Parathyroid adenoma (tissue), 2 donors: ENCODE data around the gene SLC26A1.

Source experiments
- H2AFZ ChIP-seq: fragments of 300-600 bp; sonication (generic); one replicate; pipeline ENCODE4 v1.7.0; 2017; ENCODE audit warnings: antibody characterized with exemption, mild to moderate bottlenecking
- H3K27ac ChIP-seq: fragments of 300-600 bp; sonication (generic); one replicate; pipeline ENCODE4 v1.7.0; 2017
- H3K27me3 ChIP-seq: fragments of 300-600 bp; sonication (generic); one replicate; pipeline ENCODE4 v1.7.0; 2017; ENCODE audit warnings: low read length; ENCODE audit not compliant: control insufficient read depth, insufficient read depth
- H3K36me3 ChIP-seq: fragments of 300-600 bp; sonication (generic); one replicate; pipeline ENCODE4 v1.7.0; 2017; ENCODE audit warnings: low read length; ENCODE audit not compliant: control insufficient read depth, insufficient read depth
- H3K4me1 ChIP-seq: fragments of 300-600 bp; sonication (generic); one replicate; pipeline ENCODE4 v1.7.0; 2017; ENCODE audit warnings: control low read depth
- H3K4me2 ChIP-seq: fragments of 300-600 bp; sonication (generic); one replicate; pipeline ENCODE4 v1.7.0; 2017; ENCODE audit warnings: low read length
- H3K4me3 ChIP-seq: fragments of 300-600 bp; sonication (generic); one replicate; pipeline ENCODE4 v1.7.0; 2017; ENCODE audit warnings: low read depth, low read length
- H3K79me2 ChIP-seq: fragments of 300-600 bp; sonication (generic); one replicate; pipeline ENCODE4 v1.7.0; 2017; ENCODE audit warnings: control low read depth
- H3K9ac ChIP-seq: fragments of 300-600 bp; sonication (generic); one replicate; pipeline ENCODE4 v1.7.0; 2017; ENCODE audit warnings: mild to moderate bottlenecking
- H3K9me3 ChIP-seq: fragments of 300-600 bp; sonication (generic); one replicate; pipeline ENCODE4 v1.7.0; 2017; ENCODE audit warnings: low read length; ENCODE audit not compliant: control insufficient read depth
- CTCF ChIP-seq: fragments of 300-600 bp; sonication (generic); IDR thresholded peaks from one replicate; pipeline ENCODE4 v1.7.0; 2017; ENCODE audit warnings: antibody characterized with exemption, mild to moderate bottlenecking
- donor health status: primary hyperparathyroidism.

The SLC26A1 gene

GRCh38 chr4:951594-952468, 41.4 kb downstream of the SLC26A1 start:
- no peaks in the 10 kb centered on the region for H3K4me1 ChIP-seq
- TF ChIP-seq CTCF, result no peak

GRCh38 chr4:951186-951585, 42.0 kb downstream of the SLC26A1 start:
- no peaks in the 10 kb centered on the region for H3K27me3 ChIP-seq

More at GRCh38 chr4:951594-952468, 41.4 kb downstream of the SLC26A1 start:
- Histone ChIP-seq H3K27me3 (no peaks in the 10 kb centered on the region), H2AFZ (no peak overlapping the region), H3K9me3 (no peaks in the 10 kb centered on the region), H3K79me2 (no peaks in the 10 kb centered on the region), H3K36me3 (no peaks in the 10 kb centered on the region), H3K27ac (no peak overlapping the region), H3K9ac (no peak overlapping the region), H3K4me2 (no peak overlapping the region), H3K4me3 (no peak overlapping the region)

GRCh38 chr4:950136-951020, 42.8 kb downstream of the SLC26A1 start:
- Histone ChIP-seq H3K4me2 (no peak overlapping the region), H3K36me3 (no peaks in the 10 kb centered on the region), H3K27ac (no peak overlapping the region), H2AFZ (no peak overlapping the region), H3K9me3 (no peaks in the 10 kb centered on the region), H3K4me3 (no peak overlapping the region), H3K79me2 (peaks cover 5% of the 10 kb centered on the region), H3K9ac (no peak overlapping the region), H3K4me1 (no peaks in the 10 kb centered on the region), H3K27me3 (no peaks in the 10 kb centered on the region)
- no peak for TF ChIP-seq CTCF

More at GRCh38 chr4:951186-951585, 42.0 kb downstream of the SLC26A1 start:
- Histone ChIP-seq H3K36me3 (no peaks in the 10 kb centered on the region), H3K4me2 (no peak overlapping the region), H3K9ac (no peak overlapping the region), H3K27ac (no peak overlapping the region), H3K79me2 (no peaks in the 10 kb centered on the region), H3K9me3 (no peaks in the 10 kb centered on the region), H2AFZ (no peak overlapping the region), H3K4me1 (no peaks in the 10 kb centered on the region), H3K4me3 (no peak overlapping the region)
- no peak for TF ChIP-seq CTCF

DNA sequence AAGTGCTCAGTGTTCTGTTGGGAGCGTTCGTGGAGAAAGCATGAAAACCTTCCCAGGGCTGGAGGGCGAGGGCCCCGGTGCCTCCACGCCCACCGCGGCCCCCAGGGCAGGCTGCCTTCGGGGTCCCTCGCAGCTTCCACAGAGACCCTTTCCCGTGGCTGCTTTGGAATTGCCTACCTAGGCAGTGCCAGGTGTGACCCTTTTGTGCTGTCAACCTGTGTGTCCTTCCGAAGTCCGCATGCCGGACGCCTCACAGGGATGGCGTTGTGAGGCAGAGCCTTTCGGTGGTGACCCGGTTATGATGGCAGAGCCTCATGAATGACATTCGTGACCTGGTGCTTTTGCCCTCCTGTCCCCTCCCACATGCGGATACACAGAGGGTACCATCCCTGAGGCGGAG, 43.5 kb downstream of the SLC26A1 start:
- Histone ChIP-seq H3K4me1 (no peaks in the 10 kb centered on the region), H2AFZ (no peak overlapping the region), H3K9me3 (no peaks in the 10 kb centered on the region), H3K79me2 (peaks cover 5% of the 10 kb centered on the region), H3K4me3 (no peak overlapping the region), H3K4me2 (no peak overlapping the region), H3K27ac (no peak overlapping the region), H3K9ac (no peak overlapping the region), H3K27me3 (no peaks in the 10 kb centered on the region), H3K36me3 (no peaks in the 10 kb centered on the region)
- no peak for TF ChIP-seq CTCF
